GM20000 (cell line): ENCODE results near the gene CRISPLD2.

ENCODE experiments used
- DNase-seq: peaks from one replicate; pipeline ENCODE4 v3.0.0; 2012; ENCODE audit warnings: low spot score
- CTCF ChIP-seq: IDR thresholded peaks from 2 replicates; pipeline ENCODE4 v1.5.1; 2012; ENCODE audit warnings: mild to moderate bottlenecking, control low read depth; ENCODE audit errors: extremely low read depth, missing control alignments

CRISPLD2 gene

GRCh38 chr16:84842516-84843148 lies 22.8 kb downstream of the CRISPLD2 start:
- no peak for TF ChIP-seq CTCF
- DNase-seq = no peak

- no peak for DNase-seq
- TF ChIP-seq CTCF = no peak
These were observed 23.6 kb downstream of the CRISPLD2 start for GRCh38 chr16:84843149-84844048.

- DNase-seq = no peak
- TF ChIP-seq CTCF = no peak
These were observed 24.2 kb downstream of the CRISPLD2 start for GRCh38 chr16:84844049-84844350.

GRCh38 chr16:84844559-84845495 lies 25.0 kb downstream of the CRISPLD2 start:
- TF ChIP-seq CTCF = no peak
- DNase-seq = no peak

GRCh38 chr16:84845496-84846002 lies 25.8 kb downstream of the CRISPLD2 start:
- no peak for DNase-seq
- TF ChIP-seq CTCF = no peak

GRCh38 chr16:84847564-84848355 lies 28.0 kb downstream of the CRISPLD2 start:
- no peak for DNase-seq
- no peak for TF ChIP-seq CTCF
